HG02623 (cell line): ENCODE measurements around the gene RCC2.
A peak's percentile ranks its signal among the peaks of the same experiment; 100 is the strongest.
"Not testable (repeated sequence)": the region's sequence is repeated elsewhere in the genome, so short reads cannot be mapped to it uniquely, and the experiment has no call there.

ENCODE experiments used
- ATAC-seq: cut with Tn5 transposase; IDR thresholded peaks from one replicate; pipeline ENCODE4 v1.9.1; 2021; ENCODE audit warnings: moderate library complexity; ENCODE audit not compliant: unreplicated experiment

Gene RCC2

DNA sequence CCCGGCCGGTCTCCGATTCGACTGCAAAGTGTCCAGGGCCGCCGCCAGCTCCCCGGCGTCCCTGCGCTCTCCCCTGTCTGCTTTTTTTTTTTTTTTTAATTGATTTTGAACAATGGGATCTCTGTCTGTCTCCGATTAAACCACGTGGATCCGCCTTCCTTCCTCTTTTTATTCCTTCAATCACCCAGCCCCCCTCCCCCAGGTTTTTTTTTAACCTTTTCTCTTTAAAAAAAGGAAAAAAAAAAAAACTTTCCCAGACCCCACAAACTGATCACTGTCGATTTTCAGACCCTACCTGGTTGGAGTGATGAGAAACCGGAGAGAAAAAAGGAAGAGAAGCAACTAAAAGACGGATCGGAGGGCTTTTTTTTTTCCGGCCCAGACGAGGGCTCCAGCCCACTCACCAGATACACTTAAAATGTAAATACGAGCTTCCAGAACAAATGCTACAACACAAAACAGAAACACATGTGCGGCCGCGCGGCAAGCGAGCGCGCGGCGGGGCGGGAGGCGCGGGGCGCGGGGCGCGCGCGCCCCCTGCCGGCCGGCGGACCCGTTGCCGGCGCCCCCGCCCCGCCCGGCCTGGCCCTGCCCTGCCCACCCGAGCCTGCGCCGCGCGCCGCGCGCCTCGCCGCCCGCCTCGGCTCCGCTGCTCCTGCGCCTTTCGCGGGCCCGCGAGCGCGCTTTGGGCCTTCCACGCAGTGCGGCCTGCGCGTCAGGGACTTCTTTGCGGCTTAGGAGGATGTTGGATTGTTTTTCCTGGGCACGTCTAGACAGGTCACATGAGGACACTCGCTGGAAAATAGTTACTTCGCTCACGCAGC is at the start of gene RCC2:
TSS of gene RCC2 (minus strand) at position 428 of the 824 bp plus-strand sequence. CDS start 1,163 bp downstream, outside the sequence.
- peak; percentile 41 for ATAC-seq

DNA sequence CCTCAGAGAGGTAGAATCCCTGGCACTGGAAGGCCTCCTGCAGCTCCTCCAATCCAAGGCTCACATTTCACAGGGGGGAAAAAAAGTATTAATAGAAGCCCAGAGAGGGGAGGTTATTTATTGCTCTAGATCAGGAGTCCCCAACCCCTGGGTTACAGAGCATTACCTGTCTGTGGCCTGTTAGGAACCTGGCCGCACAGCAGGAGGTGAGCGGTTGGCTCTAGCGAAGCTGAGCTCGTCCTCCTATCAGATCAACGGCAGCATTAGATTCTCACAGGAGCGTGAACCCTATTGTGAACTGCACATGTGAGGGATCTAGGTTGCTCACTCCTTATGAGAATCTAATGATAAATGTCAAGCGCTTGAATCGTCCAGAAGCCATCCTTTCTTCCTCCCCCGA is 46.8 kb upstream of the RCC2 start:
- ATAC-seq: no peak

DNA sequence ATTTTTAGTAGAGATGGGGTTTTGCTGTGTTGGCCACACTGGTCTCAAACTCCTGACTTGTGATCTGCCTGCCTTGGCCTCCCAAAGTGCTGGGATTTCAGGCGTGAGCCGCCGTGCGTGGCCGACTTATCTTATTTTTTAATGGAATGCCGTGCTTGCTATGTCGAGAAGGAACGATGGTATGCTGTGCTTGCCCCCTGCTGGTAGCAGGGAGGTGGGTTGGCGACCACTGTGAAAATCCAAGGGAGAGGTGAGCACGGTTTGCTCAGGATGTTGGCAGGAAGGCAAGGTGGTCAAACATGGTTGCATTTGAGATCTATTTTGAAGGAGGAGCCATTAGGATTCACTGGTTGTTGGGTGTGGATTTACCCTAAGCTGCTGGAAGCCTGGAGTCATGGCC is 45.8 kb upstream of the RCC2 start:
- no peak for ATAC-seq

DNA sequence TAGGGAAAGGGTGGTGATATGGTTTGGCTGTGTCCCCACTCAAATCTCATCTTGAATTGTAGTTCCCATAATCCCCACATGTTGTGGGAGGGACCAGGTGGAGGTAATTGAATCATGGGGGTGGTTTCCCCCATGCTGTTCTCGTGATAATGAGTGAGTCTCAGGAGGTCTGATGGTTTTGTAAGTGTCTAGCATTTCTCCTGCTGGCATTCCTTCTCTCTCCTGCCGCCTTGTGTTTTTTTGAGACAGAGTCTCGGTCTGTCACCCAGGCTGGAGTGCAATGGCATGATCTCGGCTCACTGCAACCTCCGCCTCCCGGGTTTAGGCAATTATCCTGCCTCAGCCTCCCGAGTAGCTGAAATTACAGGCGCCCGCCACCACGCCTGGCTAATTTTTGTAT is 42.5 kb upstream of the RCC2 start:
- ATAC-seq: not testable (repeated sequence)

DNA sequence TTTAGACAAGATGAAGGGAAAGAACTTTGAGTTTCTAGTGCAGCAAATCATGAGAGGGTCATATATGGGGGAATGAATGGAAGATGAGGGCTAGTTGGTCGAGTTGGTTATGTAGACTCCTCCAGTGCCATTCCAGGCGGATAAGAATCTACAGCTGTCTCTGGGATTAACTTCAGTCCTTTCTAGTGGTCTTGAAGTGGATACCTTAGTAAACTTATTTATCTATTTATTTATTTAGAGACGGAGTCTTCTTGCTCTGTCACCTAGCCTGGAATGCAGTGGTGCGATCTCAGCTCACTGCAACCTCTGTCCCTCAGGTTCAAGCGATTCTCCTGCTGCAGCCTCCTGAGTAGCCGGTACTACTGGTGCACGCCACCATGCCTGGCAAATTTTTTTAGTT is 41.4 kb upstream of the RCC2 start:
- no peak for ATAC-seq

DNA sequence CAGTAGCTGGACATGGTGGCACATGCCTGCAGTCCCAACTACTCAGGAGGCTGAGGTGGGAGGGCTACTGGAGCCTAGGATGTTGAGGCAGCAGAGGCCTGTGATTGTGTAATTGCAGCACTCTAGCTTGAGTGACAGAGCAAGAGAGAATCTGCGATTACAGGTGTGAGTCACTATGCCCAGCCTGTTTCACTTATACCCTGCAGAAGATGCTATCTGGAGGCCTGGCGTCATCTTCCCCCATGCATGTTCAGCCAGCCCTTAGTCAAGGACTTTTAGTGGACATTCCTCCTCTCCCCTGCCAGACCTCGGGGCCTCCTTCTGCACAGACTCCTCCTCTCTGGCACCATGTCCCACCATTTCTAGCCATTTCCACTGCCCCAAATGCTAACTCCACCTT is 36.3 kb upstream of the RCC2 start:
- ATAC-seq: no peak

DNA sequence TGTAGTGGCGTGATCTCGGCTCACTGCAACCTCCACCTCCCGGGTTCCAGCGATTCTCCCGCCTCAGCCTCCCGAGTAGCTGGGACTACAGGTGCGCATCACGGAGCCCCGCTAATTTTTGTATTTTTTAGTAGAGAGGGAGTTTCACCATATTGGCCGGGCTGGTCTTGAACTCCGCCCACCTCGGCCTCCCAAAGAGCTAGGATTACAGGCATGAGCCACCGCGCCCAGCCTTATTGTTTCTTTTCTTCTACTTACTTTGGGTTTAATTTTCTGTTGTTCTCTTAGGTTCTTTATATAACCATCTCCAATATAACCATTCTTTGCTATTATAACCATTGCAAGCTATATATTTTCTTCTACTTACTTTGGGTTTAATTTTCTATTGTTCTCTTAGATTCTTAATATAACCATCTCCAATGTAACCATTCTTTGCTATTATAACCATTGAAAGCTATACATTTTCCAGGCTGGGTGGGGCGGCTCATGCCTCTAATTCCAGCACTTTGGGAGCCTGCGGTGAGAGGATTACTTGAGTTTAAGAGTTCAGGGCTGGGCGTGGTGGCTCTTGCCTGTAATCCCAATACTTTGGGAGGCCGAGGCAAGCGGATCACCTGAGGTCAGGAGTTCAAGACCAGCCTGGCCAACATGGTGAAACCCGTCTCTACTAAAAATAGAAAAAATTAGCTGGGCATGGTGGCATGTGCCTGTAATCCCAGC is 35.5 kb upstream of the RCC2 start:
- ATAC-seq: not testable (repeated sequence)

DNA sequence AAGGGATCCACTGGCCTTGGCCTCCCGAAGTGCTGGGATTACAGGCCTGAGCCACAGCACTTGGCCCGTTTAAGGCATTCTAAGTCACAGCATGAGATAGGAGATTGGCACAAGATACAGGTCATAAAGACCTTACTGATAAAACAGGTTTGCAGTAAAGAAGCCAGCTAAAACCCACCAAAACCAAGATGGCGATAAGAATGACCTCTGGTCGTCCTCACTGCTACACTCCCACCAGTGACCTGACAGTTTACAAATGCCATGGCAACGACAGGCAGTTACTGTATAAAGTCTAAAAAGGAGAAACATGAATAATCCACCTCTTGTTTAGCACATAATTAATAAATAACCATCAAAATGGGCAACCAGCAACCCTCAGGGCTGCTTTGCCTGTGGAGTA is 33.3 kb upstream of the RCC2 start:
- no peak for ATAC-seq

DNA sequence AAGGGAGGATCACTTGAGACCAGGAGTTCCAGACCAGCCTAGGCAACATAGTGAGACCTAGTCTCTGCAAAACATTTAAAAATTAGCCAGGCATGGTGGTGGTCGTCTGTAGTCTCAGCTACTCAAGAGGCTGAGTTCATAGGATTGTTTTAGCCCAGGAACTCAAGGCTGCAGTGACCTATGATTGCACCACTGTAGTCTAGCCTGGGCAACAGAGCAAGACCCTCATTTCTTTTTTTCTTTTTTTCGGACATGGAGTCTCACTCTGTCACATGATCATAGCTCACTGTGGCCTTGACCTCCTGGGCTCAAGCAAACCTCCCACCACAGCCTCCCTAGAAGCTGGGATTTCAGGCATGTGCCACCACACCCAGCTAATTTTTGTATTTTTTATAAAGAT is 31.9 kb upstream of the RCC2 start:
- no peak for ATAC-seq

DNA sequence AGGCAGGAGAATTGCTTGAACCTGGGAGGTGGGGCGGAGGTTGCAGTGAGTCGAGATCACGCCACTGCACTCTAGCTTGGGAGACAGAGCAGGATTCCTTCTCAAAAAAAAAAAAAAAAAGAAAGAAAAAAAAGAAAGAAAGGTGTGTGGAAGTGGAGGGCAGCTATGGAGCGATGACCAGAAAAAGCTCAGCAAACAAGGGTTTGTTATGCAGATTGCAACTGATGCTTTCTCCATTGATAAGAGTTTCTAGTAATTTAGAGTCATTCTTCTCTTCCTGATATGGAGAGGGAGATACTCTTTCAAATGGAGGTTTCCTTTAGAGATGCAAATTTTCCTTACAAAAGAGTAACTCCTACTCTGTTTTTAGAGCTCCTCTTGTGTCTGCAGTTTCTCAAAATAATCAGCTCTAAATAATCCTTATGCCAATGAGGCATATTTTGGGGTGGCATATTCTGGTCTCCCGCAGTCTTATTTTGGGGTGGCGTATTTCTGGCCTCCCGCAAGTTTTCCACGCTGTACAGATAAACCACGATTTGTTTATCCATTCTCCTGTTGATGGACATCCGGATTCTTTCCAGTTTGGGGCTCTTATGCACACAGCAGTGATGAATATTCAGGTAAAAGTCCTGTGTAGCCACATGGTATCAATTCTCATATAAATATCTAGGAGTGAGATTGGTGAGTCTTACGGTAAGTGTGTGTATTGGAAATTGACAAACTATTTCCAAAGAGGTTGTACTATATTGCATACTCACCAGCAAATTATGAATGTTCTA is 30.7 kb upstream of the RCC2 start:
- ATAC-seq: no peak

DNA sequence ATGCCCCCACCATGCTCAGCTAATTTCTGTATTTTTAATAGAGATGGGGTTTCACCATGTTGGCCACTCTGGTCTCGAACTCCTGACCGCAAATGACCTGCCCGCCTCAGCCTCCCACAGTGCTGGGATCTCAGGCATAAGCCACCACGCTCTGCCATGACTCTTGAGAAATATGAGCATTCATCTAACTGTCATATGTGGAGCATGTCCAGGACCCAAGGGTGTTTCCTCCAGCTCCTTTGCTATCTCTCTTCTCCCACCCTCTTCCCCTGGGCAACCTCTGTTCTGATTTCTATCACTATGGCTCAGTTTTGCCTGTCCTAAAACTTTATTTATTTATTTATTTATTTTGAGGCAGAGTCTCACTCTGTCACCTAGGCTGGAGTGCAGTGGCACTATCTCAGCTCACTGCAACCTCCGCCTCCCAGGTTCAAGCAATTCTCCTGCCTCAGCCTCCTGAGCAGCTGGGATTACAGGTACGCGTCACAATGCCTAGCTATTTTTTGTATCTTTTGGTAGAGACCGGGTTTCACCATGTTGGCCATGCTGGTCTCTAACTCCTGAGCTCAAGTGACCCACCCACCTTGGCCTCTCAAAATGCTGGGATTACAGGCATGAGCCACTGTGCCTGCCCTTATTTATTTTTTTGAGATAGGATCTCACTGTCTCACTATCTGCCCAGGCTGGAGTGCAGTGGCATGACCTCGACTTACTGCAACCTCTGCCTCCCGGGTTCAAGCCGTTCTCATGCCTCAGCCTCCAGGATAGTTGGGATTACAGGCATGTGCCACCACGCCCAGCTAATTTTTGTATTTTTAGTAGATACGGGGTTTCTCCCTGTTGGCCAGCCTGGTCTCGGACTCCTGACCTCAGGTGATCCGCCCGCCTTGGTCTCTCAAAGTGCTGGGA is 29.1 kb upstream of the RCC2 start:
- not testable (repeated sequence) for ATAC-seq

DNA sequence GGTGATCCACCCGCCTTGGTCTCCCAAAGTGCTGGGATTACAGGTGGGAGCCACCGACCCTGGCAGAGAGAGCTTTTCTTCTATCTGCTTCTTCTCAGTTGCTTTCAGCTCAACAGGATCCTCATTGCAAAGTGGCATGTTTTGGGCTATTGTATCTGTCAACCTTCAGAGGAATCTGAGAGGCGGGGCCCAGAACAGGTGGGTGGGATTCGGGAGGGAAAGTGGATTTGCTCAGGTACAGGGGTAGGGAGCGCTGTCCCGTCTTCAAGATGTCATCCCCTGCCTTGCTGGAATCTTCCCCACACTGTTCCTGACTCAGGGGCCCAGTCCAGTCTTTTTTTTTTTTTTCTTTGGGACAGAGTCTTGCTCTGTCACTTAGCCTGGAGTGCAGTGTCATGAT is 26.9 kb upstream of the RCC2 start:
- ATAC-seq: no peak

DNA sequence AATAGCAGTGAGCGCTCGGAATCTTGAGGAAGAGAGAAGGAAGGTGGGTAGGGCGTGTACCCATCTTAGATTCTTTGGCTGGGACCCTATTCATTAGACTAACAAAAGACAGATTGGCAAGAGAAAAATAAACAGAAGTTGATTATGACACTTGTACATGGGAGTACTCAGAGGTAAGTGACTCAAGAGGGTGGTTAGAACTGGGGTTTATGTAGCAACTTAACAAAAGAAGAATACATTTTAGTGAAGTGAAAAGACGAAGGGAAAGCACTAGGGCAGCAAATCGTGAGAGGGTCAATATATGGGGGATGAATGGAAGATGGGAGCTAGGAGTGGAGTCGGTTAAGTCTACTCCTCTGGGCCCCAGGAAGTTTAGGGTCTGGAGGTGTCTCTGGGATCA is 25.8 kb upstream of the RCC2 start:
- no peak for ATAC-seq

DNA sequence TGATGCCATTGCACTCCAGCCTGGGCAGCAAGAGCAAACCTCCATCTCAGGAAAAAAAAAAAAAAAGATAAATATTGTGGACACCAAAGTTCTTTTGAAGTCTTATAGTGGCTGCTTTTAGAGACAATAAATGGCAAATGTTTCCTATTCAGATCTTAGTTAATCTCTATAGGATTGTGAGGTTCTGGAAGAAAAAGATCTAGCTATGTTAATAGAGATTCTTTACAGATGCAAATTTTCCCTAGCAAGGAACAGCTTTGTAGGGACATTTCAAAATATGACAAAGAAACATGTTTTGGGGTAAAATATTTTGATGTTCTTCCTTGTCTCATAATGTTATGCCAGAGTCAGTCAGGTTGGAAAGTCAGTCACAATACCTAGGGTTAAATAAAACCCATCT is 24.5 kb upstream of the RCC2 start:
- ATAC-seq: no peak

DNA sequence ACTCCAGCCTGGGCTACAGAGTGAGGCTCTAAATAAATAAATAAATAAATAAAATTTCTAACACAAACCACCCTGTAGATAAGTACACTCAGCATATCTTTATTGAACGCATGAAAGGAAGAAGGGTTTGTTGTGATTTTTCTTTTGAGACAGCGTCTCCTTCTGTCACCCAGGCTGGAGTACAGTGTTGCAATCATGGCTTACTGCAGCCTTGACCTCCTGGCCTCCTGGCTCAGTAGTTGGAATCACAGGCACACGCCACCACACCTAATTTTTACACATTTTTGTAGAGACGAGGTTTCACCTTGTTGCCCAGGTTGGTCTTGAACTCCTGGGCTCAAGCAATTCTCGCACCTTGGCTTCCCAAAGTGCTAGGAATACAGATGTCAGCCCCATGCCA is 23.2 kb upstream of the RCC2 start:
- ATAC-seq: no peak

DNA sequence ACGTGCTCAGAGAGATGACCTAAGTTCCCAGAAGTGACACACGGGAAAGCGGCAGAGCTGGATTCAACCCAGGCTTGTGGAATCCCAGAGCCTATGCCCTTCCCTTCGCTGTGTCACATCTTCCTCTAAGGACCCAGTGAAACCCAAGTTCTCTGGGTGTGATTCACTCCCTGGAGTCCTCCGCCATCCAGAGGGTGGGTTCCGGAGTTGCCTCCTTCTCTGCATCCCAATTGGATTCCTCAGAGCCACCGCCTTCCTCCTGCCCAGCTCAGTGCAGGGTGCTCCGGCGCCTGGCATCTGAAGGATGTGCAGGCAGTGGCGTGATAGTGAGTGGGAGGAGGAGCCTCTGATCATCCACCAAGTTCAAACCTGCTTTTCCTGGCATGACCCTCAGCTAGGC is 20.7 kb upstream of the RCC2 start:
- no peak for ATAC-seq

DNA sequence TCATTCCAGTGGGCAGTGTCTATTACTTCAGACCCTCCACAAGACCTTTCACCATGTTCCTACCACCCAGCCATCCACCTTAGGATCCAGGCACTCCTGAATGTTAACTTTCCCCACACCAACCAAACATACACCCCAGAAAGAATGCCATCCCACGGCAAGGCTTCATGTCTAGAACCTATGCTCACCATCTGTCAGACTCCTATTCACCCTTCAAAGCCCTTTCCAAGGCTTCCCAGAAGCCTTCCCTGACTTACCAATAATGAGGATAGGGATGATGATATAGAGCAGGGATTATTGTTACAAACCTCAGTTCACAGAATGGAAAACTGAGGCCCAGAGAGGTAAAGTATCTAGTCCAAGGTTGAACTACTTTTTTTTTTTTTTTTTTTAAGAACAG is 19.3 kb upstream of the RCC2 start:
- ATAC-seq: no peak

DNA sequence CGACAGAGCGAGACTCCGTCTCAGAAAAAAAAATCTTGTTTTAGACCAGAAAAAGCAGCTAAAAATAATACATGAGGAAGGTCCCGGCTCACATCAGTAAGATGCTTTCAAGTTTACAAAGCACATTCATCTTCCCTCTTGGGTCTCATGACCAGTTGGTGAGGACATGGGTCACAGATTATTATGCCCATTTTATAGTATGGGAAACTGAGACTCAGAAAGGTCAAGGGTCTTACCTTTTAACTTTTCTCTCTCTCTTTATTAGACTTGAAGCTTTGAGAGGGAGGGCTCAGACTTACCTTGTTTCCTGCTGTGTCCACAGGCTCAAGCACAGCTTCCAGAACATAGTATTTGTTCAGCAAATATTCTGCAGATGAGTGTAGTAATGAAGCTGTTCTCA is 13.2 kb upstream of the RCC2 start:
- no peak for ATAC-seq

DNA sequence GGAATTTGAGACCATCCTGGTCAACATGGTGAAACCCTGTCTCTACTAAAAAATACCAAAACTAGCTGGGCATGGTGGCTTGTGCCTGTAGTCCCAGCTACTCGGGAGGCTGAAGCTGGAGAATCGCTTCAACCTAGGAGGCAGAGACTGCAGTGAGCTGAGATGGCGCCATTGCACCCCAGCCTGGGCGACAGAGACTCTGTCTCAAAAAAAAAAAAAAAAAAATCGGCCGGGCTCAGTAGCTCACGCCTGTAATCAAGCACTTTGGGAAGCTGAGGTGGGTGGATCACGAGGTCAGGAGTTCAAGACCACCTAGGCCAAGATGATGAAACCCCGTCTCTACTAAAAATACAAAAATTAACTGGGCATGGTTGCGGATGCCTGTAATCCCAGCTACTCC is 12.7 kb upstream of the RCC2 start:
- ATAC-seq: not testable (repeated sequence)

DNA sequence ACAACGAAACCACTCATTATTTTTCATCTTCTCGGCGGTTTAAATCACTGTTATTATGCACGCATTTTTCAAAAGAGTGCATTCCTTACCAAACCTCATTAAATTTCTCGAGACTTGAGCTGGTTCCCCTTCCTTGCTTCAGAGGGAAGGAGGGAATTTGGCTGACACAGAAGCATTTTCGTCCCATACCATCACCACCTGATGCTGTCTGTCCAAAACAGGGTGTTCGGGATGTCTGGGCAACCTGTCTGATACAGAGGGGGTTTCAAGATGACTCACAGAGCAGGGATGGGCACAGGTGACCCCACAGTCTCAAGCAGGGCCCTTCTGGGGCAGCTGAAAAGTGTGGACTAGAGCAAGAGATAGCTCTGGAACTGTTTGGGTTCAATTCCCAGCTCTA is 12.3 kb upstream of the RCC2 start:
- ATAC-seq: no peak
